Measurements from ENCODE around the gene YJEFN3. TPM values are rescaled to one million over a fixed set of nuclear protein-coding genes. Genes with fewer than 3 reads are reported as not detected.
A peak's percentile ranks its signal among the peaks of the same experiment; 100 is the strongest.

The YJEFN3 gene
- total and polyA plus RNA-seq, 10 of the 15 experiments (the other 5 are each of a cell fraction or from before 2014, with no cell fraction given) = 0.05 to 6.9 (median 3.5) TPM

- no peak for TF ChIP-seq SMAD1 (IDR thresholded peaks at IDR 0.05; ENCODE audit: low read depth, partially characterized antibody)
- no peak for TF ChIP-seq ZNF592 (IDR thresholded peaks at IDR 0.05)
- TF ChIP-seq FOXK2 (IDR thresholded peaks at IDR 0.05) = no peak
- TF ChIP-seq SMC3 (IDR thresholded peaks at IDR 0.05; ENCODE audit: borderline replicate concordance, low read length) = peak; percentile 64; the same call in 1 of the 2 replicates
Measured at GRCh38 chr19:19490214-19490968, 38.3 kb upstream of the YJEFN3 start (continued).

- BruUV-seq (replicated peaks) = no TSS peak
- H3K4me2 ChIP-seq (ENCODE audit: control insufficient read depth, insufficient read depth) = no peak overlapping the region
- H3K27me3 ChIP-seq (replicated peaks in 1 of 2; ENCODE audit: control insufficient read depth in 2 of 2, insufficient read depth in 2 of 2, low read length in 1 of 2) = no peaks in the 10 kb centered on the region
- in situ Hi-C loops (cut with MboI) = loop anchor here (5.0 to 10.0 kb wide), 2 partner anchors 124 to 347 kb away; no protein-coding TSS in a partner anchor
- H3K36me3 ChIP-seq (ENCODE audit: control insufficient read depth in 2 of 2, insufficient read depth in 2 of 2, low read length in 1 of 2) = peaks cover 29 to 40% of the 10 kb centered on the region in 2 experiments; a peak in 3 of 4 replicates
- POLR2A ChIA-PET = interaction anchor here (1.1 to 3.1 kb wide), 3 partner anchors 118 to 131 kb away, joined by 3 to 16 read pairs (median 6); no protein-coding TSS in a partner anchor
- DNase-seq (ENCODE audit: low read depth, low spot score) (no peak), FAIRE-seq (no peak), ATAC-seq (no peak)
- no peak for TF ChIP-seq FOXM1 (IDR thresholded peaks at IDR 0.05; ENCODE audit: low read depth, low read length)
- no peak for TF ChIP-seq NFYB (IDR thresholded peaks at IDR 0.05; ENCODE audit: insufficient read depth, low read depth, low read length)
- intact Hi-C loops (cut with micrococcal nuclease; ENCODE audit: unreplicated experiment) = no loop called here
- H4K20me1 ChIP-seq (ENCODE audit: control insufficient read depth, insufficient read depth) = no peaks in the 10 kb centered on the region
- H3K9me3 ChIP-seq (replicated peaks; ENCODE audit: control insufficient read depth, insufficient read depth, low read length) = no peaks in the 10 kb centered on the region
- H3K4me1 ChIP-seq (ENCODE audit: control insufficient read depth, insufficient read depth, low read length) = peaks cover 19% of the 10 kb centered on the region
- SMC1A ChIA-PET (ENCODE audit: uncharacterized antibody, unreplicated experiment) = interaction anchor here (1.4 to 5.1 kb wide), 8 partner anchors 63 to 129 kb away, joined by 5 to 97 read pairs (median 10); partner anchors contain the start of gene GATAD2A
- H3K27ac ChIP-seq (ENCODE audit: control insufficient read depth, insufficient read depth) = no peak overlapping the region
- CTCF ChIA-PET = interaction anchor here (1.1 to 9.3 kb wide), 20 partner anchors 10 to 298 kb away, joined by 3 to 223 read pairs (median 9); partner anchors contain the start of genes GATAD2A, NDUFA13 and TSSK6
- peaks cover 9% of the 10 kb centered on the region for H3K79me2 ChIP-seq (ENCODE audit: control insufficient read depth, insufficient read depth, low read length)
- no peak overlapping the region for H3K4me3 ChIP-seq
- RAD21 ChIA-PET (ENCODE audit: unreplicated experiment) = interaction anchor here (0.9 to 4.8 kb wide), 9 partner anchors 82 to 346 kb away, joined by 3 to 72 read pairs (median 11); partner anchors contain the start of gene GATAD2A
- no peak overlapping the region for H3K9ac ChIP-seq (ENCODE audit: control insufficient read depth, insufficient read depth, low read length)
- WGBS (ENCODE audit: insufficient coverage, insufficient replicate concordance, low lambda C conversion rate, missing lambda C conversion rate) = 88% methylated on average over 15 of the region's 15 CpGs
- no peak overlapping the region for H2AFZ ChIP-seq (ENCODE audit: control insufficient read depth, low read depth, low read length)
Measured at GRCh38 chr19:19491321-19492025, 37.2 kb upstream of the YJEFN3 start.

All from GM12878 (cell line).